H1 (cell line): Measurements from ENCODE around the gene ITGAE. TPM values are rescaled to one million over a fixed set of nuclear protein-coding genes. Genes with fewer than 3 reads are reported as not detected.

ENCODE experiments used
- BCL11A ChIP-seq, 2 experiments: IDR thresholded peaks; one replicate each; pipeline ENCODE4 v1.6.1; 2011; ENCODE audit warnings: low read depth in 2 of 2, low read length in 2 of 2, mild to moderate bottlenecking in 2 of 2
- CBX8 ChIP-seq: fragments of 300-800, 300-1000 bp; sonication (generic); IDR thresholded peaks from 2 replicates; pipeline ENCODE4 v1.7.1; 2016; ENCODE audit warnings: low read depth, low read length, borderline replicate concordance
- CREB1 ChIP-seq: IDR thresholded peaks from 2 replicates; pipeline ENCODE4 v1.6.1; 2012; ENCODE audit warnings: inconsistent platforms
- CTBP2 ChIP-seq: IDR thresholded peaks from 2 replicates; pipeline ENCODE4 v1.7.0; 2011; ENCODE audit warnings: borderline replicate concordance, mild to moderate bottlenecking, moderate library complexity, mixed read lengths, low read length; ENCODE audit not compliant: insufficient read depth, insufficient read length
- E2F6 ChIP-seq: IDR thresholded peaks from 2 replicates; pipeline ENCODE4 v1.6.1; 2012; ENCODE audit warnings: inconsistent platforms
- EP300 ChIP-seq, 2 experiments: IDR thresholded peaks; 1 replicate in 1 of 2; 2 replicates in 1 of 2; pipeline ENCODE4 v1.6.1; 2011 to 2012; ENCODE audit warnings: low read depth in 2 of 2, low read length in 2 of 2, mild to moderate bottlenecking in 2 of 2, borderline replicate concordance in 1 of 2, inconsistent platforms in 1 of 2, moderate library complexity in 1 of 2
- FOSL1 ChIP-seq: IDR thresholded peaks from 2 replicates; pipeline ENCODE4 v1.6.1; 2011; ENCODE audit warnings: mild to moderate bottlenecking, low read depth, low read length, moderate library complexity; ENCODE audit not compliant: insufficient read depth
- GABPA ChIP-seq: IDR thresholded peaks from 2 replicates; pipeline ENCODE4 v1.6.1; 2011; ENCODE audit warnings: mild to moderate bottlenecking, low read length, moderate library complexity, borderline replicate concordance; ENCODE audit not compliant: insufficient read depth
- HDAC2 ChIP-seq, 2 experiments: fragments of 300-600 bp in 1 of 2; sonication (generic) in 1 of 2; IDR thresholded peaks; 2 replicates each; pipeline ENCODE4 v1.6.1; 2011 to 2012; ENCODE audit warnings: low read depth in 2 of 2, low read length in 2 of 2, mild to moderate bottlenecking in 2 of 2, moderate library complexity in 2 of 2, borderline replicate concordance in 1 of 2, inconsistent platforms in 1 of 2
- MAFK ChIP-seq: IDR thresholded peaks from 2 replicates; pipeline ENCODE4 v1.6.1; 2012; ENCODE audit warnings: low read depth, mild to moderate bottlenecking, improper control_type of control experiment, low read length
- PHF8 ChIP-seq: fragments of 200-600 bp; sonication (generic); conservative IDR thresholded peaks from 2 replicates; pipeline ENCODE4 v1.7.1; 2012; ENCODE audit warnings: low read depth, mild to moderate bottlenecking, inconsistent platforms, low read length, moderate library complexity
- POLR2AphosphoS5 ChIP-seq: IDR thresholded peaks from 2 replicates; pipeline ENCODE4 v1.6.1; 2011; ENCODE audit warnings: low read depth, low read length
- RFX5 ChIP-seq: IDR thresholded peaks from 2 replicates; pipeline ENCODE4 v1.6.1; 2011; ENCODE audit warnings: low read depth, low read length, improper control_type of control experiment, borderline replicate concordance
- RXRA ChIP-seq: IDR thresholded peaks from 2 replicates; pipeline ENCODE4 v1.6.1; 2011; ENCODE audit warnings: low read depth, mild to moderate bottlenecking, low read length, moderate library complexity; ENCODE audit not compliant: insufficient read depth
- SIN3A ChIP-seq, 2 experiments: IDR thresholded peaks in 1 of 2; conservative IDR thresholded peaks in 1 of 2; 2 replicates each; pipeline ENCODE4 v1.6.1; 2011 to 2012; ENCODE audit warnings: low read length in 2 of 2, improper control_type of control experiment in 1 of 2, low read depth in 1 of 2, mild to moderate bottlenecking in 1 of 2
- SIX5 ChIP-seq: IDR thresholded peaks from 2 replicates; pipeline ENCODE4 v1.6.1; 2011; ENCODE audit warnings: mild to moderate bottlenecking, low read depth, low read length
- SP4 ChIP-seq: IDR thresholded peaks from 2 replicates; pipeline ENCODE4 v1.6.1; 2012; ENCODE audit warnings: low read length, inconsistent platforms
- SRF ChIP-seq: IDR thresholded peaks from 2 replicates; pipeline ENCODE4 v1.6.1; 2011; ENCODE audit warnings: mild to moderate bottlenecking, low read depth, low read length, moderate library complexity
- SUZ12 ChIP-seq: fragments of 200-600 bp; sonication (generic); IDR thresholded peaks from 2 replicates; pipeline ENCODE4 v1.6.1; 2012; ENCODE audit warnings: mild to moderate bottlenecking, inconsistent platforms, low read length, moderate library complexity, mixed read lengths
- TBP ChIP-seq: IDR thresholded peaks from 2 replicates; pipeline ENCODE4 v1.6.1; 2011; ENCODE audit warnings: low read depth, low read length, improper control_type of control experiment
- USF2 ChIP-seq: IDR thresholded peaks from 2 replicates; pipeline ENCODE4 v1.6.1; 2011; ENCODE audit warnings: low read length, improper control_type of control experiment
- polyA plus RNA-seq, 7 experiments: library from polyadenylated mRNA; depleted of rRNA in 3 of 7; stranded (reverse) in 5 of 7; unstranded in 2 of 7; fragments of >200 nt in 5 of 7; fragments of 200-250 nt in 2 of 7; gene quantifications; 1 replicate in 5 of 7; 2 replicates in 1 of 7; 4 replicates in 1 of 7; pipeline versions ENCODE4 v1.2.1 to v1.2.3, GENCODE V29; 2011 to 2013; ENCODE audit warnings: missing spikeins in 2 of 7, mixed read lengths in 2 of 7
- total RNA-seq: library from RNA; stranded (reverse); fragmentation: NEBNext Ultra II Directional; extraction: Animal tissue kit (Norgen Biotek cat#: 25700); gene quantifications from 2 replicates; pipeline ENCODE4 v1.2.1, GENCODE V29; 2021

Gene ITGAE
- total and polyA plus RNA-seq, 2 of the 8 experiments (the other 6 are each of a cell fraction or from before 2014, with no cell fraction given) = 23.2 to 43.1 TPM

GRCh38 chr17:3723556-3724377 lies 77.2 kb downstream of the ITGAE start, which contains the start of gene HASPIN (continued):
- TF ChIP-seq E2F6 = peak; percentile 55
- no peak for TF ChIP-seq SUZ12
- no peak for TF ChIP-seq CTBP2
- TF ChIP-seq CBX8 = no peak
- TF ChIP-seq POLR2AphosphoS5 = peak; percentile 83
- 0 out of 2 replicates have a peak, but pooled peaks have one; percentile 5 for TF ChIP-seq GABPA
- TF ChIP-seq FOSL1 = peak; percentile 99
- no peak for TF ChIP-seq USF2
- no peak for TF ChIP-seq MAFK
- TF ChIP-seq SIX5 = no peak
- TF ChIP-seq EP300 (IDR thresholded peaks at IDR 0.05; ENCODE audit: borderline replicate concordance in 1 of 2, low read depth in 2 of 2, low read length in 2 of 2) = no peak
- TF ChIP-seq RXRA = no peak
- TF ChIP-seq HDAC2 (IDR thresholded peaks at IDR 0.05; ENCODE audit: borderline replicate concordance in 1 of 2, low read depth in 2 of 2, low read length in 2 of 2) = no peak
- no peak for TF ChIP-seq RFX5
- peak; percentile 83; the same call in 1 of the 2 replicates for TF ChIP-seq SP4
- TF ChIP-seq SIN3A (conservative IDR thresholded peaks at IDR 0.05 in 1 of 2, IDR thresholded peaks at IDR 0.05 in 1 of 2; ENCODE audit: low read depth in 1 of 2, low read length in 2 of 2) = peak; percentile 78 to 87; a peak in 3 of 4 replicates
- TF ChIP-seq PHF8 = peak; percentile 93
- TF ChIP-seq CREB1 = peak; percentile 84
- TF ChIP-seq BCL11A (IDR thresholded peaks at IDR 0.05; ENCODE audit: low read depth in 2 of 2, low read length in 2 of 2) = no peak
- peak; percentile 83; the same call in 1 of the 2 replicates for TF ChIP-seq TBP
- TF ChIP-seq SRF = no peak
